Fibroblast of lung (primary cell): ENCODE data around the gene LIPA. TPM values are rescaled to one million over a fixed set of nuclear protein-coding genes. Genes with fewer than 3 reads are reported as not detected.

ENCODE experiments used
- DNase-seq, 2 donors: peaks; one replicate each; pipeline versions ENCODE4 v3.0.0 to v3.0.0-alpha.2; 2010; ENCODE audit warnings: low read depth in 2 of 2
- H2AFZ ChIP-seq: 2 replicates; pipeline ENCODE4 v1.5.1; 2012; ENCODE audit warnings: low read length, control low read depth, inconsistent platforms
- H3K27ac ChIP-seq: 2 replicates; pipeline ENCODE4 v1.5.1; 2011; ENCODE audit warnings: low read length, control low read depth; ENCODE audit not compliant: insufficient read depth
- H3K27me3 ChIP-seq: 2 replicates; pipeline ENCODE4 v1.5.1; 2011; ENCODE audit warnings: mild to moderate bottlenecking, low read length; ENCODE audit not compliant: control insufficient read depth, insufficient read depth
- H3K36me3 ChIP-seq: 2 replicates; pipeline ENCODE4 v1.5.1; 2011; ENCODE audit warnings: low read length; ENCODE audit not compliant: control insufficient read depth, insufficient read depth
- H3K4me1 ChIP-seq: 2 replicates; pipeline ENCODE4 v1.5.1; 2011; ENCODE audit warnings: low read length; ENCODE audit not compliant: control insufficient read depth, insufficient read depth; ENCODE audit errors: extremely low read depth
- H3K4me2 ChIP-seq: 2 replicates; pipeline ENCODE4 v1.5.1; 2011; ENCODE audit warnings: low read length, control low read depth; ENCODE audit not compliant: insufficient read depth; ENCODE audit errors: extremely low read depth
- H3K4me3 ChIP-seq, 4 experiments: fragments of 200-600 bp in 1 of 4; sonication (generic) in 1 of 4; replicated peaks in 1 of 4; 2 replicates each; pipeline ENCODE4 v1.5.1; 2011 to 2016; ENCODE audit warnings: low read length in 4 of 4, low read depth in 3 of 4, mild to moderate bottlenecking in 3 of 4, control low read depth in 2 of 4, inconsistent platforms in 1 of 4, mixed read lengths in 1 of 4; ENCODE audit not compliant: insufficient read depth in 1 of 4; ENCODE audit errors: control extremely low read depth in 1 of 4
- H3K79me2 ChIP-seq: 2 replicates; pipeline ENCODE4 v1.5.1; 2012; ENCODE audit warnings: mild to moderate bottlenecking, low read length, inconsistent platforms; ENCODE audit not compliant: control insufficient read depth, insufficient read depth
- H3K9ac ChIP-seq: 2 replicates; pipeline ENCODE4 v1.5.1; 2011; ENCODE audit warnings: mild to moderate bottlenecking, low read length, control low read depth; ENCODE audit not compliant: insufficient read depth
- H3K9me3 ChIP-seq: 2 replicates; pipeline ENCODE4 v1.5.1; 2012; ENCODE audit warnings: low read depth, low read length; ENCODE audit not compliant: control insufficient read depth, insufficient read depth
- H4K20me1 ChIP-seq: 2 replicates; pipeline ENCODE4 v1.5.1; 2011; ENCODE audit warnings: low read length; ENCODE audit not compliant: control insufficient read depth, insufficient read depth; ENCODE audit errors: extremely low read depth
- CTCF ChIP-seq, 2 donors: IDR thresholded peaks in 1 of 2; conservative IDR thresholded peaks in 1 of 2; 1 replicate in 1 of 2; 2 replicates in 1 of 2; pipeline ENCODE4 v1.5.1; 2011 to 2012; ENCODE audit warnings: low read length in 2 of 2, control low read depth in 1 of 2, inconsistent platforms in 1 of 2, low read depth in 1 of 2, mild to moderate bottlenecking in 1 of 2
- EZH2 ChIP-seq: IDR thresholded peaks from 2 replicates; pipeline ENCODE4 v1.5.1; 2012; ENCODE audit warnings: low read length, control low read depth, mild to moderate bottlenecking; ENCODE audit errors: missing control alignments
- polyA plus RNA-seq, 2 donors: library from polyadenylated mRNA; depleted of rRNA in 1 of 2; stranded (reverse) in 1 of 2; unstranded in 1 of 2; fragments of >200 nt; gene quantifications; 2 replicates each; pipeline ENCODE4 v1.2.1, GENCODE V29; 2011 to 2012; ENCODE audit warnings: missing spikeins in 1 of 2
- total RNA-seq: library from RNA; depleted of rRNA; stranded (reverse); fragments of >200 nt; gene quantifications from 2 replicates; pipeline ENCODE4 v1.2.1, GENCODE V29; 2014

The LIPA gene
- total and polyA plus RNA-seq, 2 donors (not counting 1 experiment from before 2014, with no cell fraction given) = 72.3 to 105 TPM

GRCh38 chr10:89283936-89284475 lies 32.4 kb upstream of the LIPA start:
- peak overlapping the region; percentile 46 for H3K4me2 ChIP-seq
- H3K79me2 ChIP-seq = no peaks in the 10 kb centered on the region
- peak overlapping the region; percentile 28 for H2AFZ ChIP-seq

GRCh38 chr10:89283025-89283935 lies 31.7 kb upstream of the LIPA start:
- Histone ChIP-seq H3K4me2 (peak overlapping the region; percentile 46), H3K27ac (peak overlapping the region; percentile 80), H3K36me3 (no peaks in the 10 kb centered on the region), H3K27me3 (no peaks in the 10 kb centered on the region), H3K9me3 (no peaks in the 10 kb centered on the region), H3K4me1 (peaks cover 26% of the 10 kb centered on the region), H4K20me1 (no peaks in the 10 kb centered on the region), H3K9ac (peak overlapping the region; percentile 21), H2AFZ (no peak overlapping the region), H3K4me3 (peak overlapping the region in 2 of 4 experiments; percentile 17 to 27), H3K79me2 (no peaks in the 10 kb centered on the region)
- TF ChIP-seq EZH2 (no peak), CTCF (conservative IDR thresholded peaks at IDR 0.05 in 1 of 2, IDR thresholded peaks at IDR 0.05 in 1 of 2; ENCODE audit: low read depth in 1 of 2, low read length in 2 of 2) (no peak)
- peak; percentile 56 to 81 for DNase-seq

More at GRCh38 chr10:89283936-89284475, 32.4 kb upstream of the LIPA start:
- H3K4me1 ChIP-seq = peaks cover 22% of the 10 kb centered on the region
- H3K4me3 ChIP-seq = peak overlapping the region in 2 of 4 experiments; percentile 17 to 27
- no peaks in the 10 kb centered on the region for H4K20me1 ChIP-seq
- no peaks in the 10 kb centered on the region for H3K36me3 ChIP-seq
- H3K9ac ChIP-seq = peak overlapping the region; percentile 21
- no peaks in the 10 kb centered on the region for H3K27me3 ChIP-seq
- DNase-seq = peak; percentile 81 to 97
- peak overlapping the region; percentile 80 for H3K27ac ChIP-seq
- H3K9me3 ChIP-seq = no peaks in the 10 kb centered on the region
- no peak for TF ChIP-seq CTCF (conservative IDR thresholded peaks at IDR 0.05 in 1 of 2, IDR thresholded peaks at IDR 0.05 in 1 of 2; ENCODE audit: low read depth in 1 of 2, low read length in 2 of 2)
- TF ChIP-seq EZH2 = no peak

- Histone ChIP-seq H3K79me2 (no peaks in the 10 kb centered on the region), H3K27ac (peak overlapping the region; percentile 2), H4K20me1 (no peaks in the 10 kb centered on the region), H3K36me3 (no peaks in the 10 kb centered on the region), H3K4me3 (no peak overlapping the region), H3K27me3 (no peaks in the 10 kb centered on the region), H3K4me1 (peaks cover 27% of the 10 kb centered on the region), H3K4me2 (no peak overlapping the region), H3K9me3 (no peaks in the 10 kb centered on the region), H2AFZ (no peak overlapping the region), H3K9ac (no peak overlapping the region)
- DNase-seq = peak in 1 of 2 donors; percentile 37
- no peak for TF ChIP-seq CTCF (conservative IDR thresholded peaks at IDR 0.05 in 1 of 2, IDR thresholded peaks at IDR 0.05 in 1 of 2; ENCODE audit: low read depth in 1 of 2, low read length in 2 of 2)
- no peak for TF ChIP-seq EZH2
Measured at GRCh38 chr10:89281606-89282395, 30.2 kb upstream of the LIPA start.
